Esophagus muscularis mucosa (tissue), 4 donors: ENCODE results near the gene HERPUD2.

Experiments
- EP300 ChIP-seq: sonication (generic); formaldehyde crosslinking; IDR thresholded peaks from one replicate; pipeline ENCODE4 v1.6.1; 2017; ENCODE audit warnings: antibody characterized with exemption
- POLR2A ChIP-seq: fragments of 450-650 bp; IDR thresholded peaks from one replicate; pipeline ENCODE4 v1.6.1; 2017; ENCODE audit warnings: antibody characterized with exemption, moderate library complexity, mild to moderate bottlenecking, low read depth
- POLR2AphosphoS5 ChIP-seq, 2 donors: sonication (generic); formaldehyde crosslinking; IDR thresholded peaks; one replicate each; pipeline ENCODE4 v1.6.1; 2017; ENCODE audit warnings: antibody characterized with exemption in 2 of 2
- TF ChIP-seq, protein P1 (sequence below), 3 experiments: fragments of 200-600 bp in 2 of 3; fragments of 450-650 bp in 1 of 3; sonication (generic) in 2 of 3; IDR thresholded peaks; one replicate each; pipeline ENCODE4 v1.5.1; 2017 to 2019; ENCODE audit warnings: antibody characterized with exemption in 3 of 3, mild to moderate bottlenecking in 2 of 3, moderate library complexity in 1 of 3

DNA sequence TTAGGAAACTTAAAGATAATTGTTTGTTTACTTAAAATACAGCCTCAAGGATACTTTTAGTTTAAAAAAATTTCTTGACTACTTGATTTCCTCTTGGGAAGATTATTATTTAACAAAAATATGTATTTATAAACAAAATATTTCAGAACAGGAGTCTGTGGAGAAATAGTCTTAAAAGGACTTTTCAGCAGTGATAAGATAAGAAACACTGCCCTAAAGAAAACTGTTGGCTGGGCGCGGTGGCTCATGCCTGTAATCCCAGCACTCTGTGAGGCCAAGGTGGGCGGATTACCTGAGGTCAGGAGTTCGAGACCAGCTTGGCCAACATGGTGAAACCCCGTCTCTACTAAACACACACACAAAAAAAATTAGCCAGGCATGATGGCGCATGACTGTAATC, 22.6 kb upstream of the HERPUD2 start:
- TF ChIP-seq POLR2A (no peak), POLR2AphosphoS5 (IDR thresholded peaks at IDR 0.05) (no peak), EP300 (no peak)
- TF ChIP-seq, protein P1, sequence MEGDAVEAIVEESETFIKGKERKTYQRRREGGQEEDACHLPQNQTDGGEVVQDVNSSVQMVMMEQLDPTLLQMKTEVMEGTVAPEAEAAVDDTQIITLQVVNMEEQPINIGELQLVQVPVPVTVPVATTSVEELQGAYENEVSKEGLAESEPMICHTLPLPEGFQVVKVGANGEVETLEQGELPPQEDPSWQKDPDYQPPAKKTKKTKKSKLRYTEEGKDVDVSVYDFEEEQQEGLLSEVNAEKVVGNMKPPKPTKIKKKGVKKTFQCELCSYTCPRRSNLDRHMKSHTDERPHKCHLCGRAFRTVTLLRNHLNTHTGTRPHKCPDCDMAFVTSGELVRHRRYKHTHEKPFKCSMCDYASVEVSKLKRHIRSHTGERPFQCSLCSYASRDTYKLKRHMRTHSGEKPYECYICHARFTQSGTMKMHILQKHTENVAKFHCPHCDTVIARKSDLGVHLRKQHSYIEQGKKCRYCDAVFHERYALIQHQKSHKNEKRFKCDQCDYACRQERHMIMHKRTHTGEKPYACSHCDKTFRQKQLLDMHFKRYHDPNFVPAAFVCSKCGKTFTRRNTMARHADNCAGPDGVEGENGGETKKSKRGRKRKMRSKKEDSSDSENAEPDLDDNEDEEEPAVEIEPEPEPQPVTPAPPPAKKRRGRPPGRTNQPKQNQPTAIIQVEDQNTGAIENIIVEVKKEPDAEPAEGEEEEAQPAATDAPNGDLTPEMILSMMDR (IDR thresholded peaks at IDR 0.05), result no peak
